Mucosa of descending colon (tissue), 3 donors: Measurements from ENCODE around the gene CGB3. TPM values are rescaled to one million over a fixed set of nuclear protein-coding genes. Genes with fewer than 3 reads are reported as not detected.

Source experiments
- ATAC-seq: fragments of 200-7000 bp; cut with Tn5 transposase; one replicate; pipeline ENCODE4 v1.9.1; 2020; ENCODE audit warnings: mild to moderate bottlenecking, moderate library complexity
- DNase-seq, 3 donors: peaks; one replicate each; pipeline ENCODE4 v3.0.0-alpha.2; 2020
- H3K36me3 ChIP-seq: fragments of 200-600 bp; one replicate; pipeline ENCODE4 v1.8.0; 2021; ENCODE audit warnings: low read depth, mild to moderate bottlenecking
- H3K4me1 ChIP-seq: fragments of 200-600 bp; one replicate; pipeline ENCODE4 v1.8.0; 2021; ENCODE audit warnings: low read depth, mild to moderate bottlenecking
- H3K4me3 ChIP-seq: fragments of 200-600 bp; one replicate; pipeline ENCODE4 v1.8.0; 2021; ENCODE audit warnings: mild to moderate bottlenecking
- H3K9me3 ChIP-seq: fragments of 200-600 bp; one replicate; pipeline ENCODE4 v1.8.0; 2021; ENCODE audit warnings: mild to moderate bottlenecking
- CTCF ChIP-seq: fragments of 200-600 bp; IDR thresholded peaks from one replicate; pipeline ENCODE4 v1.8.0; 2022; ENCODE audit warnings: antibody characterized with exemption, mild to moderate bottlenecking
- intact Hi-C, 2 donors: fragments of 100-400 bp; cut with DNase I in 1 of 2; cut with micrococcal nuclease in 1 of 2; formaldehyde crosslinking; loops; one replicate each; pipeline versions ENCODE4 v1.11.0 to v1.11.1; 2022; cut with DNase I, micrococcal nuclease
- total RNA-seq, 3 donors: library from RNA; stranded (reverse); fragmentation: NEBNext Ultra II Directional in 2 of 3; extraction: Animal tissue kit (Norgen Biotek cat#: 25700) in 2 of 3; gene quantifications; one replicate each; pipeline versions ENCODE4 v1.2.1 to v1.2.4, GENCODE V29; 2021 to 2023
- donor health status: DM: no; HTN: no; CAD: no; lungs with moderate emphysema.
- donor health status: DM: no; HTN: no; CAD: no.
- donor health status: DM: no; HTN: yes; CAD: no.

The CGB3 gene
- total RNA-seq, 3 donors from 2014 or later: not detected

DNA sequence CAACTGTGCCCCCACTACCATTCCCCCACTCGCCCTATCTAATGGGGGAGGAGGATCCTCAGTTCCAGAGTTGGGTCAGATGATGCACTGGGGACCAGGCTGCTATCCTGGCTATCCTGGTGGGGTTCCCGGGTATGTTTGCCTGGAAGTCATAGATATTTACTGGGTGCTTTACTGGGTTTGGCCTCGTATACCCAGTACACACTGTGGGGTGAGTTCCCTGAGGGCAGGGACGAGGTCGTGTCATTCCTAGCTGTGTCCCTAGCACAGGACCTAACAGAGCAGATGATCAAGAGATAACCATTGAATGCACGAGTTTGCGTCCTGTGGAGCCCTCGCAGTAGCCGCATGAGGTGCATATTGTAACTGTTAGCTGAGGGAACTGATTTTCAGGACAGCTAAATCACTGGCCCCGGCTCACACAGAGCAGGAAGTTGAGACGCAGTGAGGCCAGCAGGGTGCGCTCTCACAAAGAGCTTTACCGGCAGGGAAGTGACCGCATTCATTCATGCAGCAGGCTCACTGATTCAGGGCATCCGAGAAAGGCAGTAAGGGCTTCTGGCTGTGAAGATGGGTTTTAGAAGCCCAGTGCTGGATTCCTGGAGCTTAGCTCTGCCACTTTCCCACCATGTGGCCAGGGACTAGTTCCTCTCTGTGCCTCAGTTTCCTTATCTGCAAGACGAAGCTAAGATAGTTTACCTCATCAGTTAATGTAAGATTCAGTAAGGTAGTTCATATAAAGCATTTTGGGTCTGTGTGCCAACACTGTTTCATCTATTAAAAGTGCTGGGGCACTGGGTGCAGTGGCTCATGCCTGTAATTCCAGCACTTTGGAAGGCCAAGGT, 24.4 kb downstream of the CGB3 start:
- peak; percentile 90 for ATAC-seq

DNA sequence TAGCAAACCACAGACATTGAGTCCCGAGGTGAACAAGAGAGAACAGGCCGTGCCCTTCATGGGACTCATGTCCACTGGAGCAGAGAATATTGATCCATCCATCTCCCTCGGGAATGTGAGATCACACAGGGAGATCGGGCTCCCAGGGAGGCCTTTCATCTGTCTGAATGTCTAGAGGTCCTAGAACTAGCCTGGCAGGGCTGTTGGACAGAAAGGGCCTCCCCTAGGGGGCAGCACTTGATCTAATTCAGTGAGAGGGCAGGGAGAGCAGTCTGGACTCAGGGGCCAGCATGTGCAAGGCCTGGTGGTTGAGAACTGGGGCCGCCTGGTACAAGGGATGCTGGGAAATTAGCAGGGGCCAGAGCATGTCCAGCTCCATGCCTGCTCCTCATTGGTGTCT, 26.2 kb downstream of the CGB3 start:
- Histone ChIP-seq H3K36me3 (no peaks in the 10 kb centered on the region), H3K4me3 (no peak overlapping the region), H3K9me3 (no peaks in the 10 kb centered on the region), H3K4me1 (peaks cover 11% of the 10 kb centered on the region)
- no peak for TF ChIP-seq CTCF
- intact Hi-C loops: no loop called here
- DNase-seq (peak in 2 of 3 donors; percentile 57 to 77), ATAC-seq (no peak)

More for the DNA sequence above, 24.4 kb downstream of the CGB3 start:
- no peaks in the 10 kb centered on the region for H3K9me3 ChIP-seq
- no peak overlapping the region for H3K4me3 ChIP-seq
- intact Hi-C loops: no loop called here
- DNase-seq: peak in 2 of 3 donors; percentile 64 to 72
- peak; percentile 30 for TF ChIP-seq CTCF
- no peaks in the 10 kb centered on the region for H3K36me3 ChIP-seq
- peaks cover 4% of the 10 kb centered on the region for H3K4me1 ChIP-seq

DNA sequence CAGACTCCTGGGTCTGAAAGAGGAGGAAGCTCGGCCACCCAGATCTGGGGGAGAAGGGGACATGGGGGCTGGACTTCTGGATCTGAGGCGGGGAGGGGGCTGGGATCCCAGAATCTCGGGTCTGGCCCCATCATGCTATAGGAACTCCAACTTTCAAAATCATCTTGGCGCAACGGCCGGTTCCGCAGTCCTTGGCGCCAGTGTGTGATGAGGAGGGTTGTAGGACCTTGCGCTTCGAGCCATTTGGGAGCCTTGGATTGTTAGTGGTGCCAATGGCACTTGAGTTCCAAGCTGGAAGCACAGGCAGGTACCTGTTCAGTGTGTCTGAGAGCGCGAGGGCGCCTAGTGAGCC, 30.1 kb downstream of the CGB3 start:
- Histone ChIP-seq H3K9me3 (no peaks in the 10 kb centered on the region), H3K4me3 (peak overlapping the region; percentile 57), H3K36me3 (no peaks in the 10 kb centered on the region), H3K4me1 (peaks cover 23% of the 10 kb centered on the region)
- no peak for TF ChIP-seq CTCF
- ATAC-seq (no peak), DNase-seq (no peak)
- intact Hi-C loops: no loop called here

DNA sequence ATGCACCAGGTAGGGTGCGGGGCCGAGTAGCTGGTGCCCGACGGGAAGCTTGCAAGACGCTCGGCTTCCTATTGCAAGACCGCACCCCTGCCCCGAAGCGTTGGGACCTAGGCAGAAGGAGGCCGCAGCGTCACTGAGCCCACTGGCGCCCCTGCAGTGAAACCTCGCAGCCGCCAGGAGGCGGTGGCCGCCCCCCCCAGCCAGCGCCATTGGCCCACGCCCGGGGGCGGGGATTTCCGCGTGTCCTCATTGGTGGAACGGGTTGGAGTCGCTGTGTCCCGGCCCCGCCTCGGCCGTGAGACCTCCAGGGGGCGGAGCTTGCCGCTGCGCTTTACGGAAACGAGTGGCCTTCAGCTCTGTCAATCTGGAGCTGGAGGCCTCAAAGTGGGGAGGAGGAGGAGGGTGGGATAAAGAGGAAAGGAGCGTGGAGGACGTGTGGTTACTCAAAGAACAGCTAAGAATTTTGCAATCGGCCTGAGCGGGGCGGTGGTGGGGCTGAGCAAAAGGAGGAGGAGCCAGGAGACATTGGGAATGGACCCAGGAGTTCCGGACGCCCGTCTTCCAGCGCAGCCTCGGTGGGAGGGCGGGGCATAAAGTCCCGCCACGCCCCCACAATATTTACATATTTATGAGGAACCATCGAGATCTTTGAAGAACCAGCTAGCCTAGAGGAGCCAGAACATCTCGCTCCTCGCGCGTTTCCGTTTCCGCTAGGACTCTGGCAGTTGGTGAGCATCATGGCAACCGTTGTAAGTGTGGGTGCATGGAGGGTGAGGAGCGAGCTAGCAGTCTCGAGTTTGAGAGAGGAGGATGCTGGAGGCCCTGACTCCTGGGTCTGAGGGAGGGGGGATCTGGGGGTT, 30.7 kb downstream of the CGB3 start, which contains the start of the genes GYS1 and RUVBL2:
Gene GYS1 (minus strand): TSS at position 135 of the 860 bp plus-strand sequence. CDS start 197 bp downstream, outside the sequence.
Gene RUVBL2 (plus strand): TSS at position 713 of the 860 bp plus-strand sequence. CDS start 25 bp downstream, at position 738.
- H3K36me3 ChIP-seq: no peaks in the 10 kb centered on the region
- peak; percentile 94 for ATAC-seq
- H3K4me3 ChIP-seq: peak within 1 kb of the TSS; percentile 57
- intact Hi-C loops: no loop called here
- peaks cover 23% of the 10 kb centered on the region for H3K4me1 ChIP-seq
- no peaks in the 10 kb centered on the region for H3K9me3 ChIP-seq
- DNase-seq: peak; percentile 99 to 100 (median 100)
- TF ChIP-seq CTCF: peak; percentile 99

- DNase-seq (peak in 1 of 3 donors; percentile 40), ATAC-seq (peak; percentile 13)
- H3K4me1 ChIP-seq: peaks cover 23% of the 10 kb centered on the region
- peak overlapping the region; percentile 57 for H3K4me3 ChIP-seq
- H3K9me3 ChIP-seq: no peaks in the 10 kb centered on the region
- no peaks in the 10 kb centered on the region for H3K36me3 ChIP-seq
- no peak for TF ChIP-seq CTCF
- intact Hi-C loops: no loop called here
These were observed 31.5 kb downstream of the CGB3 start for GRCh38 chr19:48992581-48993174.
